Adrenal gland (tissue), 5 donors: ENCODE results near the gene FOXS1.

ENCODE experiments used
- CTCF ChIP-seq, 6 experiments: fragments of 450-650 bp in 4 of 6; fragments of 200-600 bp in 2 of 6; sonication (generic) in 1 of 6; IDR thresholded peaks; 1 replicate in 5 of 6; 2 replicates in 1 of 6; pipeline versions ENCODE4 v1.5.1 to v1.8.0; 2016 to 2021; ENCODE audit warnings: antibody characterized with exemption in 6 of 6, mild to moderate bottlenecking in 2 of 6, moderate library complexity in 1 of 6
- POLR2A ChIP-seq, 2 donors: fragments of 450-650 bp; IDR thresholded peaks; one replicate each; pipeline ENCODE4 v1.6.1; 2017; ENCODE audit warnings: antibody characterized with exemption in 2 of 2, mild to moderate bottlenecking in 2 of 2, moderate library complexity in 1 of 2
- donor health status: DM: no; HTN: no; CAD: no.

- TF ChIP-seq CTCF (IDR thresholded peaks at IDR 0.05) (no peak), POLR2A (IDR thresholded peaks at IDR 0.05) (no peak)
Measured at GRCh38 chr20:31830406-31830981, 14.9 kb downstream of the FOXS1 start.
